Endothelial cell of umbilical vein (primary cell): Measurements from ENCODE around the gene TSPAN13. TPM values are rescaled to one million over a fixed set of nuclear protein-coding genes. Genes with fewer than 3 reads are reported as not detected.

ENCODE experiments used
- BruUV-seq: library from RNA; stranded (reverse); fragments of 400-500 nt; replicated peaks from 2 replicates; lab custom pipeline; 2021; lab: Mats Ljungman, UMichigan
- CTCF ChIA-PET: fragments of 300-600, 350-600 bp; sonication (Branson Sonifier 250); formaldehyde crosslinking; loops from one replicate; lab custom pipeline; 2021; ENCODE audit warnings: antibody characterized with exemption, inconsistent platforms; lab: Charles Lee
- POLR2A ChIA-PET: fragments of 300-600, 350-600 bp; sonication (Branson Sonifier 250); formaldehyde crosslinking; loops from one replicate; lab custom pipeline; 2021; ENCODE audit warnings: antibody characterized with exemption, inconsistent platforms; lab: Charles Lee
- DNase-seq: peaks from one replicate; pipeline ENCODE4 v3.0.0-alpha.2; 2011; ENCODE audit warnings: low read depth, low spot score
- FAIRE-seq: peaks from 2 replicates; lab custom pipeline; 2011; peaks lifted over from hg19 to GRCh38; lab: Jason Lieb, UNC
- H2AFZ ChIP-seq: 2 replicates; pipeline ENCODE4 v1.6.0; 2012; ENCODE audit warnings: low read depth, low read length, control low read depth, inconsistent platforms
- H3K27ac ChIP-seq: 2 replicates; pipeline ENCODE4 v1.5.1; 2011; ENCODE audit warnings: low read depth, mild to moderate bottlenecking, control low read depth, low read length, moderate library complexity; ENCODE audit not compliant: insufficient read depth
- H3K27me3 ChIP-seq, 2 experiments: 2 replicates each; pipeline versions ENCODE4 v1.6.0 to v1.6.1; 2011; ENCODE audit warnings: low read length in 2 of 2, mixed read lengths in 1 of 2; ENCODE audit not compliant: control insufficient read depth in 2 of 2, insufficient read depth in 2 of 2
- H3K36me3 ChIP-seq, 2 experiments: 2 replicates in 1 of 2; 3 replicates in 1 of 2; pipeline ENCODE4 v1.5.1; 2011; ENCODE audit warnings: low read length in 2 of 2, mild to moderate bottlenecking in 1 of 2, moderate library complexity in 1 of 2; ENCODE audit not compliant: control insufficient read depth in 2 of 2, insufficient read depth in 2 of 2; ENCODE audit errors: extremely low read depth in 1 of 2
- H3K4me1 ChIP-seq: 3 replicates; pipeline ENCODE4 v1.5.1; 2011; ENCODE audit warnings: mild to moderate bottlenecking, low read length; ENCODE audit not compliant: control insufficient read depth, insufficient read depth; ENCODE audit errors: extremely low read depth
- H3K4me2 ChIP-seq: 2 replicates; pipeline ENCODE4 v1.6.1; 2011; ENCODE audit warnings: low read length, control low read depth, mixed read lengths; ENCODE audit not compliant: insufficient read depth
- H3K4me3 ChIP-seq, 3 experiments: fragments of 200-600 bp in 1 of 3; sonication (generic), shearing (Covaris generic) in 1 of 3; replicated peaks in 1 of 3; 2 replicates each; pipeline ENCODE4 v1.5.1; 2011 to 2016; ENCODE audit warnings: control low read depth in 3 of 3, low read length in 3 of 3, mild to moderate bottlenecking in 2 of 3, inconsistent platforms in 1 of 3, low read depth in 1 of 3, moderate library complexity in 1 of 3; ENCODE audit not compliant: insufficient read depth in 1 of 3
- H3K79me2 ChIP-seq: 2 replicates; pipeline ENCODE4 v1.6.0; 2012; ENCODE audit warnings: low read length, inconsistent platforms; ENCODE audit not compliant: control insufficient read depth, insufficient read depth
- H3K9ac ChIP-seq: replicated peaks from 2 replicates; pipeline ENCODE3; 2011; ENCODE audit warnings: low read length, control low read depth; ENCODE audit not compliant: insufficient read depth; ENCODE audit errors: extremely low read depth
- H3K9me1 ChIP-seq: replicated peaks from 3 replicates; pipeline ENCODE4 v1.6.0; 2011; ENCODE audit warnings: mild to moderate bottlenecking, low read length; ENCODE audit not compliant: control insufficient read depth, insufficient read depth; ENCODE audit errors: extremely low read depth
- H3K9me3 ChIP-seq: replicated peaks from 2 replicates; pipeline ENCODE4 v1.5.1; 2012; ENCODE audit warnings: low read length, inconsistent platforms; ENCODE audit not compliant: control insufficient read depth, insufficient read depth
- H4K20me1 ChIP-seq: replicated peaks from 2 replicates; pipeline ENCODE3; 2011; ENCODE audit warnings: mild to moderate bottlenecking, low read length; ENCODE audit not compliant: control insufficient read depth, insufficient read depth; ENCODE audit errors: extremely low read depth
- CTCF ChIP-seq, 2 donors: IDR thresholded peaks; 1 replicate in 1 of 2; 2 replicates in 1 of 2; pipeline ENCODE4 v1.5.1; 2011; ENCODE audit warnings: low read length in 2 of 2, mild to moderate bottlenecking in 2 of 2, moderate library complexity in 2 of 2, control low read depth in 1 of 2, inconsistent platforms in 1 of 2, low read depth in 1 of 2; ENCODE audit not compliant: insufficient read depth in 1 of 2; ENCODE audit errors: extremely low read depth in 1 of 2
- EZH2 ChIP-seq: IDR thresholded peaks from 2 replicates; pipeline ENCODE4 v1.6.1; 2012; ENCODE audit warnings: borderline replicate concordance, low read depth, mild to moderate bottlenecking, moderate library complexity, low read length, inconsistent platforms; ENCODE audit not compliant: severe bottlenecking
- FOS ChIP-seq: IDR thresholded peaks from 2 replicates; pipeline ENCODE4 v1.6.1; 2011; ENCODE audit warnings: mild to moderate bottlenecking, low read length, moderate library complexity, borderline replicate concordance; ENCODE audit not compliant: insufficient read depth
- GATA2 ChIP-seq: IDR thresholded peaks from 2 replicates; pipeline ENCODE4 v1.7.0; 2011; ENCODE audit warnings: low read depth, mild to moderate bottlenecking, moderate library complexity, mixed read lengths, low read length; ENCODE audit not compliant: insufficient read length, insufficient read depth
- JUN ChIP-seq: IDR thresholded peaks from 2 replicates; pipeline ENCODE4 v1.6.1; 2011; ENCODE audit warnings: borderline replicate concordance, low read depth; ENCODE audit not compliant: insufficient read length, insufficient read depth
- MYC ChIP-seq: IDR thresholded peaks from one replicate; pipeline ENCODE4 v1.6.1; 2011; ENCODE audit warnings: mild to moderate bottlenecking, low read depth, low read length
- POLR2A ChIP-seq: IDR thresholded peaks from 2 replicates; pipeline ENCODE4 v1.6.1; 2012; ENCODE audit warnings: low read depth, mild to moderate bottlenecking, control low read depth, low read length
- POLR2AphosphoS5 ChIP-seq: IDR thresholded peaks from 2 replicates; pipeline ENCODE4 v1.6.1; 2012; ENCODE audit warnings: low read depth, mild to moderate bottlenecking, control low read depth, low read length, moderate library complexity; ENCODE audit not compliant: insufficient read depth
- dilution Hi-C: fragments of 300-500 bp; cut with MboI; formaldehyde crosslinking; loops from one replicate; pipeline ENCODE4 v1.15.0; 2019; ENCODE audit warnings: low sequenced_read_pairs; ENCODE audit not compliant: extremely low pct_ligation_motif_present
- intact Hi-C: fragments of 100-400 bp; cut with micrococcal nuclease; formaldehyde crosslinking; loops from one replicate; pipeline ENCODE4 v1.10.0; 2022
- polyA plus RNA-seq, 4 experiments: library from polyadenylated mRNA; depleted of rRNA in 3 of 4; stranded (reverse) in 3 of 4; unstranded in 1 of 4; fragments of >200 nt; gene quantifications; 2 replicates each; pipeline versions ENCODE4 v1.2.1 to v1.2.3, GENCODE V29; 2011 to 2012; ENCODE audit warnings: missing spikeins in 1 of 4
- total RNA-seq: library from RNA; stranded (reverse); gene quantifications from 2 replicates; pipeline ENCODE4 v1.2.3, GENCODE V29; 2021

TSPAN13 gene
- total and polyA plus RNA-seq, 2 donors (not counting 3 experiments of a cell fraction or from before 2014, with no cell fraction given), result 13.3 to 33.0 TPM

GRCh38 chr7:16762177-16762576 lies 8.6 kb downstream of the TSPAN13 start:
- H3K36me3 ChIP-seq, result no peaks in the 10 kb centered on the region
- H2AFZ ChIP-seq, result no peak overlapping the region
- H4K20me1 ChIP-seq, result no peaks in the 10 kb centered on the region
- FAIRE-seq, result no peak
- intact Hi-C loops, result no loop called here
- CTCF ChIA-PET, result no interaction called here
- no peak for DNase-seq
- peaks cover 2% of the 10 kb centered on the region for H3K79me2 ChIP-seq
- no peaks in the 10 kb centered on the region for H3K9me1 ChIP-seq
- H3K9ac ChIP-seq, result no peak overlapping the region
- H3K27ac ChIP-seq, result no peak overlapping the region
- POLR2A ChIA-PET, result no interaction called here
- H3K4me3 ChIP-seq, result no peak overlapping the region
- TF ChIP-seq EZH2, result no peak
- no peak for TF ChIP-seq FOS
- TF ChIP-seq MYC, result no peak
- no peak for TF ChIP-seq POLR2A
- TF ChIP-seq POLR2AphosphoS5, result no peak
- no peak for TF ChIP-seq JUN
- no peak for TF ChIP-seq GATA2
- no peak for TF ChIP-seq CTCF (IDR thresholded peaks at IDR 0.05; ENCODE audit: extremely low read depth in 1 of 2, insufficient read depth in 1 of 2, low read depth in 1 of 2, low read length in 2 of 2)
- H3K9me3 ChIP-seq, result no peaks in the 10 kb centered on the region
- dilution Hi-C loops, result no loop called here
- no peak overlapping the region for H3K4me2 ChIP-seq
- H3K4me1 ChIP-seq, result peaks cover 19% of the 10 kb centered on the region
- BruUV-seq, result no TSS peak
- H3K27me3 ChIP-seq, result no peaks in the 10 kb centered on the region
